PC-9 (cell line): ENCODE measurements around the gene GSX1.

ENCODE experiments used
- CTCF ChIP-seq: fragments of 200-600 bp; sonication (generic); conservative IDR thresholded peaks from 2 replicates; pipeline ENCODE4 v1.6.1; 2017; ENCODE audit warnings: mixed run types, antibody characterized with exemption, mild to moderate bottlenecking, moderate library complexity
- EZH2 ChIP-seq: fragments of 200-600 bp; sonication (generic); IDR thresholded peaks from 2 replicates; pipeline ENCODE4 v1.8.0; 2017; ENCODE audit warnings: antibody characterized with exemption, low read depth

- TF ChIP-seq EZH2 (no peak), CTCF (no peak)
Observed at GRCh38 chr13:27794921-27795717, 2.8 kb downstream of the GSX1 start.
